Measurements from ENCODE around the gene LIF. TPM values are rescaled to one million over a fixed set of nuclear protein-coding genes. Genes with fewer than 3 reads are reported as not detected.

Gene LIF
- total RNA-seq, 2 donors from 2014 or later = 175 to 300 TPM

GRCh38 chr22:30247974-30248373, 1.4 kb upstream of the LIF start:
- no peaks in the 10 kb centered on the region for H3K9me3 Mint-ChIP-seq
- ATAC-seq (replicated peaks) = no peak
- peak overlapping the region; percentile 80 for H3K4me3 Mint-ChIP-seq
- peak overlapping the region; percentile 32 for H3K27ac Mint-ChIP-seq
- H3K27me3 Mint-ChIP-seq = no peaks in the 10 kb centered on the region
- peaks cover 22% of the 10 kb centered on the region for H3K4me1 Mint-ChIP-seq
- peaks cover 40% of the 10 kb centered on the region for H3K36me3 Mint-ChIP-seq (ENCODE audit: low read depth)

- no peaks in the 10 kb centered on the region for H3K27me3 Mint-ChIP-seq
- H3K9me3 Mint-ChIP-seq = no peaks in the 10 kb centered on the region
- H3K36me3 Mint-ChIP-seq (ENCODE audit: low read depth) = peaks cover 44% of the 10 kb centered on the region
- H3K27ac Mint-ChIP-seq = peak overlapping the region; percentile 52
- H3K4me1 Mint-ChIP-seq = peaks cover 21% of the 10 kb centered on the region
- no peak for ATAC-seq (replicated peaks)
- H3K4me3 Mint-ChIP-seq = peak overlapping the region; percentile 80
Measured at GRCh38 chr22:30247561-30247960, 1.0 kb upstream of the LIF start.

- peaks cover 51% of the 10 kb centered on the region for H3K36me3 Mint-ChIP-seq (ENCODE audit: low read depth)
- peaks cover 20% of the 10 kb centered on the region for H3K4me1 Mint-ChIP-seq
- no peaks in the 10 kb centered on the region for H3K9me3 Mint-ChIP-seq
- H3K27me3 Mint-ChIP-seq = no peaks in the 10 kb centered on the region
- ATAC-seq (replicated peaks) = no peak
- H3K27ac Mint-ChIP-seq = peak overlapping the region; percentile 70
- H3K4me3 Mint-ChIP-seq = peak overlapping the region; percentile 80
Measured at GRCh38 chr22:30246814-30247376, 336 bp upstream of the LIF start.

- peak overlapping the region; percentile 70 for H3K27ac Mint-ChIP-seq
- H3K4me1 Mint-ChIP-seq = peaks cover 20% of the 10 kb centered on the region
- peak; percentile 28 for ATAC-seq (replicated peaks)
- H3K4me3 Mint-ChIP-seq = peak overlapping the region; percentile 80
- peaks cover 66% of the 10 kb centered on the region for H3K36me3 Mint-ChIP-seq (ENCODE audit: low read depth)
- no peaks in the 10 kb centered on the region for H3K27me3 Mint-ChIP-seq
- no peaks in the 10 kb centered on the region for H3K9me3 Mint-ChIP-seq
Measured at GRCh38 chr22:30245181-30245984, 1.2 kb downstream of the LIF start.

GRCh38 chr22:30244641-30245040, 1.9 kb downstream of the LIF start:
- H3K27me3 Mint-ChIP-seq = no peaks in the 10 kb centered on the region
- peaks cover 67% of the 10 kb centered on the region for H3K36me3 Mint-ChIP-seq (ENCODE audit: low read depth)
- peak overlapping the region; percentile 70 for H3K27ac Mint-ChIP-seq
- no peak for ATAC-seq (replicated peaks)
- H3K4me3 Mint-ChIP-seq = peak overlapping the region; percentile 80
- H3K9me3 Mint-ChIP-seq = no peaks in the 10 kb centered on the region
- peaks cover 20% of the 10 kb centered on the region for H3K4me1 Mint-ChIP-seq

GRCh38 chr22:30244066-30244465, 2.5 kb downstream of the LIF start:
- Mint-ChIP-seq H3K4me1 (peaks cover 20% of the 10 kb centered on the region), H3K27me3 (no peaks in the 10 kb centered on the region), H3K27ac (peak overlapping the region; percentile 70), H3K36me3 (ENCODE audit: low read depth) (peaks cover 67% of the 10 kb centered on the region), H3K9me3 (no peaks in the 10 kb centered on the region), H3K4me3 (peak overlapping the region; percentile 80)
- no peak for ATAC-seq (replicated peaks)

GRCh38 chr22:30243661-30244060, 2.9 kb downstream of the LIF start:
- Mint-ChIP-seq H3K4me3 (peak overlapping the region; percentile 80), H3K27me3 (no peaks in the 10 kb centered on the region), H3K36me3 (ENCODE audit: low read depth) (peaks cover 67% of the 10 kb centered on the region), H3K27ac (peak overlapping the region; percentile 70), H3K4me1 (peaks cover 19% of the 10 kb centered on the region), H3K9me3 (no peaks in the 10 kb centered on the region)
- ATAC-seq (replicated peaks) = peak; percentile 27

GRCh38 chr22:30241576-30242371, 4.8 kb downstream of the LIF start:
- Mint-ChIP-seq H3K9me3 (no peaks in the 10 kb centered on the region), H3K27me3 (no peaks in the 10 kb centered on the region), H3K4me1 (peaks cover 10% of the 10 kb centered on the region), H3K27ac (peak overlapping the region; percentile 70), H3K36me3 (ENCODE audit: low read depth) (peaks cover 66% of the 10 kb centered on the region), H3K4me3 (peak overlapping the region; percentile 80)
- no peak for ATAC-seq (replicated peaks)

- peaks cover 56% of the 10 kb centered on the region for H3K36me3 Mint-ChIP-seq (ENCODE audit: low read depth)
- H3K4me1 Mint-ChIP-seq = peaks cover 5% of the 10 kb centered on the region
- ATAC-seq (replicated peaks) = no peak
- peak overlapping the region; percentile 80 for H3K4me3 Mint-ChIP-seq
- peak overlapping the region; percentile 58 for H3K27ac Mint-ChIP-seq
- H3K9me3 Mint-ChIP-seq = no peaks in the 10 kb centered on the region
- H3K27me3 Mint-ChIP-seq = no peaks in the 10 kb centered on the region
Measured at GRCh38 chr22:30240541-30241417, 5.8 kb downstream of the LIF start.

- Mint-ChIP-seq H3K4me3 (no peak overlapping the region), H3K27me3 (no peaks in the 10 kb centered on the region), H3K36me3 (ENCODE audit: low read depth) (peaks cover 45% of the 10 kb centered on the region), H3K9me3 (no peaks in the 10 kb centered on the region), H3K4me1 (peaks cover 5% of the 10 kb centered on the region), H3K27ac (no peak overlapping the region)
- peak; percentile 8 for ATAC-seq (replicated peaks)
Measured at GRCh38 chr22:30239488-30240405, 6.8 kb downstream of the LIF start.

GRCh38 chr22:30238661-30239487, 7.7 kb downstream of the LIF start:
- no peaks in the 10 kb centered on the region for H3K27me3 Mint-ChIP-seq
- H3K4me3 Mint-ChIP-seq = no peak overlapping the region
- peaks cover 5% of the 10 kb centered on the region for H3K4me1 Mint-ChIP-seq
- H3K27ac Mint-ChIP-seq = peak overlapping the region; percentile 69
- H3K36me3 Mint-ChIP-seq (ENCODE audit: low read depth) = peaks cover 37% of the 10 kb centered on the region
- ATAC-seq (replicated peaks) = no peak
- no peaks in the 10 kb centered on the region for H3K9me3 Mint-ChIP-seq

GRCh38 chr22:30238136-30238535, 8.4 kb downstream of the LIF start:
- Mint-ChIP-seq H3K4me3 (no peak overlapping the region), H3K27me3 (no peaks in the 10 kb centered on the region), H3K4me1 (peaks cover 5% of the 10 kb centered on the region), H3K9me3 (no peaks in the 10 kb centered on the region), H3K36me3 (ENCODE audit: low read depth) (peaks cover 29% of the 10 kb centered on the region), H3K27ac (peak overlapping the region; percentile 69)
- no peak for ATAC-seq (replicated peaks)

All from activated T-helper 17 cell treated with anti-CD3 and anti-CD28 coated beads, Interleukin-2, amount 50 U/mL, for 72 hours (primary cell).